K562 (cell line): ENCODE measurements around the gene LMBR1L. TPM values are rescaled to one million over a fixed set of nuclear protein-coding genes. Genes with fewer than 3 reads are reported as not detected.

Experiments
- KAT7 ChIP-seq: sonication (generic); formaldehyde crosslinking; IDR thresholded peaks from 2 replicates; pipeline ENCODE4 v1.8.0; 2022; ENCODE audit warnings: missing genetic modification reagents, mild to moderate bottlenecking, borderline replicate concordance
- MECOM ChIP-seq: fragments of 250-450 bp; sonication (Bioruptor Pico); IDR thresholded peaks from 2 replicates; pipeline ENCODE4 v1.8.0; 2022; ENCODE audit warnings: inconsistent platforms
- REST ChIP-seq, 2 experiments: fragments of 450-650 bp; formaldehyde crosslinking in 1 of 2; IDR thresholded peaks; 2 replicates each; pipeline versions ENCODE4 v1.4.0 to v1.6.1; 2014 to 2020; ENCODE audit warnings: mild to moderate bottlenecking in 2 of 2, borderline replicate concordance in 1 of 2, low read depth in 1 of 2
- SFPQ ChIP-seq: fragments of 200-400 bp; formaldehyde crosslinking; IDR thresholded peaks from 2 replicates; pipeline ENCODE4 v1.6.1; 2017; ENCODE audit warnings: mild to moderate bottlenecking, low read depth, low read length, moderate library complexity
- SMAD4 ChIP-seq: fragments of 250-450 bp; sonication (Bioruptor Pico); conservative IDR thresholded peaks from 2 replicates; pipeline ENCODE4 v1.8.0; 2021; ENCODE audit warnings: inconsistent platforms, mild to moderate bottlenecking, moderate library complexity
- SMARCE1 ChIP-seq: fragments of 450-650 bp; IDR thresholded peaks from 2 replicates; pipeline ENCODE4 v1.7.1; 2016; ENCODE audit warnings: mild to moderate bottlenecking
- TCF3 ChIP-seq: sonication (generic); formaldehyde crosslinking; IDR thresholded peaks from 2 replicates; pipeline ENCODE4 v1.4.0; 2020; ENCODE audit warnings: mild to moderate bottlenecking, missing genetic modification reagents
- ZNF124 ChIP-seq: sonication (generic); formaldehyde crosslinking; IDR thresholded peaks from 2 replicates; pipeline ENCODE4 v1.8.1; 2022; ENCODE audit warnings: missing genetic modification reagents
- ZNF146 ChIP-seq: IDR thresholded peaks from one replicate; pipeline ENCODE4 v1.6.1; 2018; ENCODE audit warnings: missing compliant biosample characterization; ENCODE audit not compliant: unreplicated experiment
- ZNF184 ChIP-seq: sonication (generic); formaldehyde crosslinking; IDR thresholded peaks from 2 replicates; pipeline ENCODE4 v1.5.0; 2020; ENCODE audit warnings: missing genetic modification reagents
- ZNF592 ChIP-seq: fragments of 450-650 bp; IDR thresholded peaks from 2 replicates; pipeline ENCODE4 v1.6.1; 2017; ENCODE audit warnings: antibody characterized with exemption, mild to moderate bottlenecking
- polyA plus RNA-seq, 8 experiments: library from polyadenylated mRNA; depleted of rRNA in 4 of 8; stranded (reverse) in 5 of 8; unstranded in 3 of 8; fragments of >200 nt; fragmentation: Nextera tagmentation in 2 of 8; fragmentation: Illumina TruSeq in 1 of 8; extraction: Ambion mirVana in 2 of 8; extraction: Trizol in 1 of 8; gene quantifications; 2 replicates each; pipeline versions ENCODE4 v1.2.1 to v1.2.3, GENCODE V29; 2011 to 2014; ENCODE audit warnings: inconsistent platforms in 1 of 8, missing spikeins in 1 of 8
- total RNA-seq, 7 experiments: library from RNA; depleted of rRNA in 6 of 7; stranded (reverse); fragments of >200 nt in 6 of 7; fragmentation: Illumina TruSeq in 2 of 7; extraction: Trizol in 2 of 7; gene quantifications; 2 replicates each; pipeline versions ENCODE4 v1.2.1 to v1.2.3, GENCODE V29; 2011 to 2021; ENCODE audit warnings: low replicate concordance in 1 of 7

The LMBR1L gene
- total and polyA plus RNA-seq, 9 of the 15 experiments (the other 6 are each of a cell fraction or from before 2014, with no cell fraction given) = 2.5 to 57.0 (median 31.1) TPM

- TF ChIP-seq SFPQ = no peak
- TF ChIP-seq REST (IDR thresholded peaks at IDR 0.05; ENCODE audit: borderline replicate concordance) = peak; percentile 85
- no peak; the same call in 1 of the 2 replicates for TF ChIP-seq REST (CRISPR knock-in tag; IDR thresholded peaks at IDR 0.05; ENCODE audit: low read depth)
- TF ChIP-seq KAT7 (CRISPR knock-in tag) = peak; percentile 96
- no peak for TF ChIP-seq ZNF146 (CRISPR knock-in tag)
- no peak for TF ChIP-seq ZNF124 (CRISPR knock-in tag)
- 0 out of 2 replicates have a peak, but pooled peaks have one; percentile 75 for TF ChIP-seq MECOM (CRISPR knock-in tag)
- peak; percentile 72 for TF ChIP-seq ZNF592
- peak; percentile 96 for TF ChIP-seq SMARCE1
- TF ChIP-seq ZNF184 = no peak
- TF ChIP-seq SMAD4 (CRISPR knock-in tag) = peak; percentile 95
- peak; percentile 95 for TF ChIP-seq TCF3 (CRISPR knock-in tag)
Observed at GRCh38 chr12:49092086-49092815, 18.4 kb downstream of the LMBR1L start (continued).
